A673 (cell line): Measurements from ENCODE around the gene ATP23. TPM values are rescaled to one million over a fixed set of nuclear protein-coding genes. Genes with fewer than 3 reads are reported as not detected.
A peak's percentile ranks its signal among the peaks of the same experiment; 100 is the strongest.

ENCODE experiments used
- Bru-seq: library from RNA; stranded (reverse); fragments of 400-500 nt; gene quantifications from one replicate; lab custom pipeline; 2021; lab: Mats Ljungman, UMichigan
- BruChase-seq, 2 experiments: library from RNA; stranded (reverse); fragments of 400-500 nt; gene quantifications; one replicate each; lab custom pipeline; 2021; lab: Mats Ljungman, UMichigan
- BruUV-seq: library from RNA; stranded (reverse); fragments of 400-500 nt; replicated peaks from 2 replicates; lab custom pipeline; 2021; lab: Mats Ljungman, UMichigan
- CTCF ChIA-PET: fragments of 300-600 bp; sonication (Branson Sonifier 250); formaldehyde crosslinking; loops from one replicate; lab custom pipeline; 2022; ENCODE audit warnings: antibody characterized with exemption; lab: Charles Lee
- POLR2A ChIA-PET: fragments of 300-600 bp; sonication (Branson Sonifier 250); formaldehyde crosslinking; loops from one replicate; lab custom pipeline; 2022; ENCODE audit warnings: antibody characterized with exemption; ENCODE audit not compliant: low non-redundant PET; lab: Charles Lee
- DNase-seq: peaks from one replicate; pipeline ENCODE4 v3.0.0-alpha.2; 2015; ENCODE audit warnings: low spot score
- H3K27ac ChIP-seq: fragments of 200-600 bp; sonication (generic); 2 replicates; pipeline ENCODE4 v1.5.1; 2016; ENCODE audit warnings: mixed run types, low read depth, mild to moderate bottlenecking, mixed read lengths, antibody characterized with exemption, low read length; ENCODE audit not compliant: poor library complexity, severe bottlenecking
- H3K27me3 ChIP-seq: fragments of 200-600 bp; sonication (generic); replicated peaks from 2 replicates; pipeline ENCODE4 v1.6.1; 2017; ENCODE audit warnings: mixed run types, low read depth, mild to moderate bottlenecking, mixed read lengths, antibody characterized with exemption, low read length; ENCODE audit not compliant: insufficient read depth, poor library complexity
- H3K36me3 ChIP-seq: fragments of 200-600 bp; sonication (generic); 2 replicates; pipeline ENCODE4 v1.6.1; 2016; ENCODE audit warnings: mixed run types, mild to moderate bottlenecking, mixed read lengths, antibody characterized with exemption, low read length; ENCODE audit not compliant: insufficient read depth, poor library complexity, severe bottlenecking
- H3K4me1 ChIP-seq: fragments of 200-600 bp; sonication (generic); 2 replicates; pipeline ENCODE4 v1.6.1; 2017; ENCODE audit warnings: mixed run types, mild to moderate bottlenecking, mixed read lengths, antibody characterized with exemption, low read length; ENCODE audit not compliant: insufficient read depth, poor library complexity, severe bottlenecking
- H3K4me3 ChIP-seq: fragments of 200-600 bp; sonication (generic); 2 replicates; pipeline ENCODE4 v1.5.1; 2016; ENCODE audit warnings: low read depth, mixed run types, mild to moderate bottlenecking, mixed read lengths, low read length; ENCODE audit not compliant: poor library complexity, severe bottlenecking
- H3K9me3 ChIP-seq: fragments of 200-600 bp; sonication (generic); 2 replicates; pipeline ENCODE4 v1.6.1; 2016; ENCODE audit warnings: mixed run types, low read depth, mild to moderate bottlenecking, mixed read lengths, antibody characterized with exemption, low read length; ENCODE audit not compliant: poor library complexity, severe bottlenecking
- EZH2 ChIP-seq: fragments of 200-600 bp; sonication (generic); IDR thresholded peaks from 2 replicates; pipeline ENCODE4 v1.6.1; 2017; ENCODE audit warnings: borderline replicate concordance, low read depth, mild to moderate bottlenecking, mixed read lengths, antibody characterized with exemption, low read length; ENCODE audit not compliant: poor library complexity, severe bottlenecking
- intact Hi-C: fragments of 100-400 bp; cut with micrococcal nuclease; formaldehyde crosslinking; loops from one replicate; pipeline ENCODE4 v1.10.0; 2022; ENCODE audit not compliant: unreplicated experiment
- long read RNA-seq: library from polyadenylated mRNA; stranded (forward); transcript quantifications from one replicate; pipeline ENCODE4 v2.0.0, GENCODE V29; 2022
- total RNA-seq: library from RNA; stranded (reverse); gene quantifications from 2 replicates; pipeline ENCODE4 v1.2.3, GENCODE V29; 2021
- TF ChIP-seq, protein P1 (sequence below): fragments of 300-800, 200-600 bp; sonication (generic); conservative IDR thresholded peaks from 2 replicates; pipeline ENCODE4 v1.5.1; 2017; ENCODE audit warnings: low read depth, mild to moderate bottlenecking, antibody characterized with exemption, low read length, moderate library complexity, mixed read lengths

Gene ATP23, protein sequence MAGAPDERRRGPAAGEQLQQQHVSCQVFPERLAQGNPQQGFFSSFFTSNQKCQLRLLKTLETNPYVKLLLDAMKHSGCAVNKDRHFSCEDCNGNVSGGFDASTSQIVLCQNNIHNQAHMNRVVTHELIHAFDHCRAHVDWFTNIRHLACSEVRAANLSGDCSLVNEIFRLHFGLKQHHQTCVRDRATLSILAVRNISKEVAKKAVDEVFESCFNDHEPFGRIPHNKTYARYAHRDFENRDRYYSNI
- total RNA-seq: 7.7 and 13.6 TPM in 2 replicates
- Bru-seq, nascent RNA: percentile 58 among the genes with signal in this experiment
- BruChase-seq, experiment 1, labeled RNA remaining after a 2-hour chase: percentile 53 among the genes with signal in this experiment
- percentile 50 among the genes with signal in this experiment for BruChase-seq, experiment 2, labeled RNA remaining after a 6-hour chase
- long read RNA-seq, transcript ATP23-201 (6 exons, 1,245 nt): major isoform, 11 of 13 reads
- long read RNA-seq, partial matches to known transcripts: 0 of 13 reads
- long read RNA-seq, other reads (novel, unspliced or antisense): 2 of 13 reads

- Histone ChIP-seq H3K4me3 (peak within 1 kb of the TSS; percentile 83), H3K36me3 (no peaks in the 10 kb centered on the region), H3K4me1 (peaks cover 5% of the 10 kb centered on the region), H3K9me3 (no peaks in the 10 kb centered on the region), H3K27me3 (no peaks in the 10 kb centered on the region), H3K27ac (peak within 1 kb of the TSS; percentile 72)
- DNase-seq: peak; percentile 90
- intact Hi-C loops: no loop called here
- POLR2A ChIA-PET: interaction anchor here (0.6 to 0.8 kb wide), 2 partner anchors 11 to 130 kb away, joined by 3 to 4 read pairs; no protein-coding TSS in a partner anchor
- CTCF ChIA-PET: interaction anchor here (0.6 kb wide), 1 partner anchor 1894 kb away, joined by 3 read pairs; no protein-coding TSS in a partner anchor
- BruUV-seq: no TSS peak
- TF ChIP-seq, protein P1, sequence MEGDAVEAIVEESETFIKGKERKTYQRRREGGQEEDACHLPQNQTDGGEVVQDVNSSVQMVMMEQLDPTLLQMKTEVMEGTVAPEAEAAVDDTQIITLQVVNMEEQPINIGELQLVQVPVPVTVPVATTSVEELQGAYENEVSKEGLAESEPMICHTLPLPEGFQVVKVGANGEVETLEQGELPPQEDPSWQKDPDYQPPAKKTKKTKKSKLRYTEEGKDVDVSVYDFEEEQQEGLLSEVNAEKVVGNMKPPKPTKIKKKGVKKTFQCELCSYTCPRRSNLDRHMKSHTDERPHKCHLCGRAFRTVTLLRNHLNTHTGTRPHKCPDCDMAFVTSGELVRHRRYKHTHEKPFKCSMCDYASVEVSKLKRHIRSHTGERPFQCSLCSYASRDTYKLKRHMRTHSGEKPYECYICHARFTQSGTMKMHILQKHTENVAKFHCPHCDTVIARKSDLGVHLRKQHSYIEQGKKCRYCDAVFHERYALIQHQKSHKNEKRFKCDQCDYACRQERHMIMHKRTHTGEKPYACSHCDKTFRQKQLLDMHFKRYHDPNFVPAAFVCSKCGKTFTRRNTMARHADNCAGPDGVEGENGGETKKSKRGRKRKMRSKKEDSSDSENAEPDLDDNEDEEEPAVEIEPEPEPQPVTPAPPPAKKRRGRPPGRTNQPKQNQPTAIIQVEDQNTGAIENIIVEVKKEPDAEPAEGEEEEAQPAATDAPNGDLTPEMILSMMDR: no peak
- TF ChIP-seq EZH2: no peak
Measured at GRCh38 chr12:57941165-57941894, at the start of gene ATP23. Gene ATP23, plus strand, starts transcription at chr12:57941567. Its CDS starts 135 bp downstream, at chr12:57941702.

DNA sequence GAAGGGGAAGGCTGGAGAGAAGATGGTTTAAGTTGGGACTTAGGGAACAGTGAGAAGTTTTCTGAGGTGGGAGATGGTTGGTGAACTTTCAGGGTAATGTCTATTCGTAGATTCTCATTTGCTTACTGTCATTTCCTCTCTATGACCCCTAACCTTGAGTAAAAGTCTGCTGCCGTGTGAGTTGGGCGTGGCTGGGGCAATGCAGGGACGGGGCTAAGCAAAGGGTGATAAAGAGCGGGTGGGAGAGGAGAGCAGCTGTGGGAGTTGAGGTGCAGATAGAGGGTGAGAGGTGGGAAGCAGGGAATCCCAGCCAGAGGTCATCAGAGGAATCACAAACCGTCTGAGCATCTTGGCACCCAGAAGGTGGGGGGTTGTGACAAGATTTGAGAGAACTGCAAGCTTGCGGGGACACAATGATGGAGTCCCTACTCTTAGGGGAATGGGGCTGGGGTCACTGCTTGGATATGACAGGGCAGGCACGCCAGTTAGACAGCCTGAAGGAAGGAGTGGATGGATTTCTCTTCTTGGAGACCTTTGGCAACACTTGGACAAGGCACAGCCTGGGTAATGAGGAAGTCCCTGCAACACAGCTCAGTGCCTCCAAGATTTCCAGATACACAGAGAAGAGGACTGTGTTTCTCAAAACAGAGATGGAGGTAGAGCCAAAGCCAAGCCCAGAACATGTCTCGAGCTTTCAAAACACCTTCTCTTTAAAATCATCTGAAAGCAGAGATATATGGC is 49.0 kb upstream of the ATP23 start:
- TF ChIP-seq, protein P1: no peak
- TF ChIP-seq EZH2: no peak
- Histone ChIP-seq H3K4me1 (peaks cover 59% of the 10 kb centered on the region), H3K27ac (peak overlapping the region; percentile 97), H3K27me3 (no peaks in the 10 kb centered on the region), H3K9me3 (no peaks in the 10 kb centered on the region), H3K36me3 (no peaks in the 10 kb centered on the region), H3K4me3 (no peak overlapping the region)
- ChIA-PET POLR2A (interaction anchor here (0.7 kb wide), 1 partner anchor 16 kb away, joined by 3 read pairs; no protein-coding TSS in a partner anchor), CTCF (no interaction called here)
- DNase-seq: no peak
- intact Hi-C loops: no loop called here
- no TSS peak for BruUV-seq
